ENCODE data around the gene MED15. TPM values are rescaled to one million over a fixed set of nuclear protein-coding genes. Genes with fewer than 3 reads are reported as not detected.

MED15 gene
- total and polyA plus RNA-seq, 12 donors = 33.8 to 66.8 (median 40.9) TPM

DNA sequence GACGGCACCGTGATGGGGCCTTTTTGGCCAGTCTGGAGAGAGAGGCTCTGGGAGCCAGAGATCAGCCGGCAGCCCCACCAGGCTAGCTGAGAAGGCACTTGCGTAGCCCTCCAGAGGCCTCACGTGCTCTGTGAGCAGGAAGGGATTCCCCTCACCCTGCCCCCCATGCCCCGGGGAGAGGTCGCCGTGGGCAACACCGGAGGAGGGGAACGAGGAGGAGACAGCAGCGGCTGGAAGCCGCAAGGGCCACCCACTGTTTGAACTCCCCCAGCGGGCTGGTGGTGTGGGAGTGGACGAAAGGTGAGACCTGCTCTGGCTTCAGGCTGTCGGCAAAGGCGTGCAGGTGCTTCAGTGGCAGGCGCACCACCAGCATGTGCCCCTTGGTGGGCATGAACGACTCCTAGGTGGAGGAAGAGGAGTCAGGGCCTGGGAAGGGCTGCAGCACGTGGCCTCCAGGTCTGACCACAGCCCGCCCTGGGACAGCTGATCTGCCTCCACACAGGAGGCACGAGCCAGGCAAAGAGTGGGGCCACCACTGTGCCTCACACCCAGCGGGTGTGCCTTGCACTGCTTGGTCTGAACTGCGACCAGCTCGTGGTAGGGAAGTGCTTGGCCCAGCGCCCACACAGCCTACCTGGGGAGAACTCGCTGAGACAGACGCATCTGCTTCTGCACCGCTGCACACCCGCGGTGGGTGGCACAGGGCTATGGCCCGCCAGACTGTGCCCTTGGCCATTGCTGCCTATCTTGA is 99.9 kb downstream of the MED15 start:
- H3K4me3 ChIP-seq = no peak overlapping the region
- no peak overlapping the region for H3K27ac ChIP-seq
- peaks cover 0 to 11% (median 0%) of the 10 kb centered on the region in 7 donors for H3K27me3 ChIP-seq
- intact Hi-C loops (cut with DNase I) = no loop called here
- H3K9me3 ChIP-seq = no peaks in the 10 kb centered on the region
- DNase-seq (no peak), ATAC-seq (no peak)
- H3K4me1 ChIP-seq = no peaks in the 10 kb centered on the region
- 57 to 60% methylated on average over 31 of the region's 31 CpGs for WGBS, 2 donors
- TF ChIP-seq, protein P1, sequence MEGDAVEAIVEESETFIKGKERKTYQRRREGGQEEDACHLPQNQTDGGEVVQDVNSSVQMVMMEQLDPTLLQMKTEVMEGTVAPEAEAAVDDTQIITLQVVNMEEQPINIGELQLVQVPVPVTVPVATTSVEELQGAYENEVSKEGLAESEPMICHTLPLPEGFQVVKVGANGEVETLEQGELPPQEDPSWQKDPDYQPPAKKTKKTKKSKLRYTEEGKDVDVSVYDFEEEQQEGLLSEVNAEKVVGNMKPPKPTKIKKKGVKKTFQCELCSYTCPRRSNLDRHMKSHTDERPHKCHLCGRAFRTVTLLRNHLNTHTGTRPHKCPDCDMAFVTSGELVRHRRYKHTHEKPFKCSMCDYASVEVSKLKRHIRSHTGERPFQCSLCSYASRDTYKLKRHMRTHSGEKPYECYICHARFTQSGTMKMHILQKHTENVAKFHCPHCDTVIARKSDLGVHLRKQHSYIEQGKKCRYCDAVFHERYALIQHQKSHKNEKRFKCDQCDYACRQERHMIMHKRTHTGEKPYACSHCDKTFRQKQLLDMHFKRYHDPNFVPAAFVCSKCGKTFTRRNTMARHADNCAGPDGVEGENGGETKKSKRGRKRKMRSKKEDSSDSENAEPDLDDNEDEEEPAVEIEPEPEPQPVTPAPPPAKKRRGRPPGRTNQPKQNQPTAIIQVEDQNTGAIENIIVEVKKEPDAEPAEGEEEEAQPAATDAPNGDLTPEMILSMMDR (IDR thresholded peaks at IDR 0.05) = no peak
- H3K36me3 ChIP-seq = no peaks in the 10 kb centered on the region

DNA sequence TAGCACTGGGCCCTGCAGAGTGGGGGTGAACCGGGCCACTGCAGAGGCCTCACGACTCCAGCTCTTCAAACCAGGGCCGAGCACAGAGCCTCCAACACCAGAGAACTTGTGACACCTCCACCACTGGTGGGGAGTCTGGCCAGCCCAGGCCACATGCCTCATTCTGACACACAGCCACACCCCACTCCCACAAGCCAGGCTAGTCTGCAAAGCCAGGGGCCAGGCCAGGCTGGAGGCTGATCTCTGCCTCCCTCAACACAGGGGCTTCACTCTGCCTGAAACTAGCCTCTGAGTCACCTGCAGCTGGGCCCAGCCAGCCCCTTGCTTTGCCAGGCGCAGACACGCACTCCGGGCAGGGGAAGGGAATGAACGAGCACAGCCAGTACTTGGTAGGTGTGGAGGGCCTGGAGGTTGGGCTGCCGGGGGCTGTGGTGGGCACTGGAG is 102.9 kb downstream of the MED15 start:
- intact Hi-C loops (cut with DNase I) = no loop called here
- DNase-seq (no peak), ATAC-seq (no peak)
- Histone ChIP-seq H3K4me3 (no peak overlapping the region), H3K27ac (no peak overlapping the region), H3K9me3 (no peaks in the 10 kb centered on the region), H3K4me1 (no peaks in the 10 kb centered on the region), H3K27me3 (peaks cover 0 to 11% (median 0%) of the 10 kb centered on the region in 7 donors), H3K36me3 (no peaks in the 10 kb centered on the region)
- TF ChIP-seq, protein P1 (IDR thresholded peaks at IDR 0.05) = no peak
- WGBS, 2 donors = 86 to 91% methylated on average over 8 of the region's 8 CpGs

DNA sequence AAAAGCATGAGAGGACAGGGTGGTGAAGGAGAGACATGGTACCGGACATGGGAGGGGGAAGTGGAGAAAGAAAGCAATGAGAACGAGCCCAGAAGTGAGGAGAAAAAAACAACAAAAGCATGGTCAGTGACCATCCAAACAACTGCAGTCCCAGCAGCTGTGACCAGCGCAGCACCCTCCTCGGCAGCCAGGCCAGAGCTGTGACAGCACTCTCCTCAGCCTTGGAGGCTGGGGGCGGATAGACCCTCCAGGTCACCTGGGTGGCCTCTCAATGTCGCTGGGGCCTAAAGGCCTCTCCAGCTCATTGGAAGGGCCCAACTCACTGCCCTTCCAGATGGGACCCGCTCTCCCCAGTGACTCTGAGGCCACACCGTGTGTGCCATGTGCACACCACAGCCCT is 103.3 kb downstream of the MED15 start:
- Histone ChIP-seq H3K36me3 (no peaks in the 10 kb centered on the region), H3K9me3 (no peaks in the 10 kb centered on the region), H3K27ac (no peak overlapping the region), H3K4me1 (no peaks in the 10 kb centered on the region), H3K4me3 (no peak overlapping the region), H3K27me3 (peaks cover 0 to 9% (median 0%) of the 10 kb centered on the region in 7 donors)
- no peak for DNase-seq
- WGBS, 2 donors = 79% methylated on average over 8 of the region's 8 CpGs
- intact Hi-C loops (cut with DNase I) = no loop called here
- ATAC-seq = no peak
- TF ChIP-seq, protein P1 (IDR thresholded peaks at IDR 0.05) = no peak

DNA sequence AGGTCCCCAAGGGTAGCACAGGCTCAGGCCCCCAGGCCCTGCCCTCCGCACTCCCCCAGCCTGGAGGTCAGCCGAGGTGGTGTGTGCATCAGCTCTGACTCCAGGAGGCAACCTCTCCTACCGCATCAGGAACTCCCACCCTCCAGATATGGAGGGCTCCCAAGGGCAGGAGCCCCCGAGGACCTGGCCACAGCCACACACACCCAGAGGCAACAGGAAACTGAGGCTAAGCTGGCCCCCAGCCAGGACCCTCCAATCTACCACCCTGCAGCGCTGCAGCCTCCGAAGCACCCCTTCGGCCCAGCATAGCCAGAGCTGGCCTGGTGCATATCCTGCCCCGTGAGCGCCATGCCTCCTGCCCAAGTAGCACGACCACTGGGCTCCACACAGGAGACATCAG is 104.0 kb downstream of the MED15 start:
- no peak overlapping the region for H3K4me3 ChIP-seq

More for the DNA sequence above, 104.0 kb downstream of the MED15 start:
- H3K27me3 ChIP-seq = peaks cover 0 to 9% (median 0%) of the 10 kb centered on the region in 7 donors
- no peaks in the 10 kb centered on the region for H3K36me3 ChIP-seq
- H3K4me1 ChIP-seq = no peaks in the 10 kb centered on the region
- TF ChIP-seq, protein P1 (IDR thresholded peaks at IDR 0.05) = no peak
- WGBS, 2 donors = 82 to 88% methylated on average over 10 of the region's 10 CpGs
- no peak for DNase-seq
- H3K9me3 ChIP-seq = no peaks in the 10 kb centered on the region
- H3K27ac ChIP-seq = no peak overlapping the region
- intact Hi-C loops (cut with DNase I) = no loop called here
- ATAC-seq = no peak
